Activated T-cell treated with anti-CD3 and anti-CD28 coated beads for 1 hour (primary cell): ENCODE measurements around the gene SDK1.

Experiments
- DNase-seq: peaks from one replicate; pipeline ENCODE4 v3.0.0-alpha.2; 2020; ENCODE audit warnings: low read depth

SDK1 gene

GRCh38 chr7:3787717-3788264, 486.7 kb downstream of the SDK1 start:
- no peak for DNase-seq

DNA sequence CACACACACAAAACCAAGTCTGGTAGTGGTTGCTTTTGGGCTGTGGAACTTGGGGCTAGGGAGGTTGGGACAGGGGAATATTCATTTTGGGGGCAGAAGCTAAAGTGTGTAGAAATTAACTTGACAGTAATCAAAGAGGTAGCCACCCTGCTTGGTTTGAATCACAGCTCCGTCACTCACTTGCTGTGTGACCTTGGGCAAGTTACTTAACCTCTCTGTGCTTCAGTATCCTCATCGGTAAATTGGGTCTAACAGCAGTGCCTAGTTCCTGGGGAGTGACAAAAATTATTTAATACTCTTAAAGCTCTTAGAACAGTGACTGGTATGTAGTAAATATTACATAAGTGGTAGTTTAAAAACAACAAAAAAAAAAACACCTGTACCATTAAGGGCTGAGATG, 489.8 kb downstream of the SDK1 start:
- DNase-seq: no peak

- DNase-seq: no peak
Measured at GRCh38 chr7:3791327-3791726, 490.3 kb downstream of the SDK1 start.

- no peak for DNase-seq
Measured at GRCh38 chr7:3795141-3795540, 494.1 kb downstream of the SDK1 start.

DNA sequence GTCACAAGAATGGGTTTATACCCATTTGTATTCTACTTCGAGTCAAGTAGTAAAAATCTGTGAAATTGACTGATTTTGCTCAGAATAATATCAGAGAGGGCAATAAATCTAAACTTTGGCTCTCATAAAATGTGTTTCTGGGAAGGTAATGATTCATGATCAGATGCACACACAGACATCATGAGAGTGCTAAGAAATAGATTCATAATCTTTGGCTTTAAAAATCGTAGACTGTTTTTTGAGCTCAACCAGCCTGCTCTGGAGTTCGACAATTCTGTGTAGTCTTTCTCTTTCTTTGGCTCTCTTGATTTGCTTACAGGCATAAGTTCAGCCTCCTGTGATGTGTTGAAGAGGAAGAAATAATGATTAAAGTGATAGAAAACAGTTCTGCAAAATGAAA, 494.7 kb downstream of the SDK1 start:
- no peak for DNase-seq

DNA sequence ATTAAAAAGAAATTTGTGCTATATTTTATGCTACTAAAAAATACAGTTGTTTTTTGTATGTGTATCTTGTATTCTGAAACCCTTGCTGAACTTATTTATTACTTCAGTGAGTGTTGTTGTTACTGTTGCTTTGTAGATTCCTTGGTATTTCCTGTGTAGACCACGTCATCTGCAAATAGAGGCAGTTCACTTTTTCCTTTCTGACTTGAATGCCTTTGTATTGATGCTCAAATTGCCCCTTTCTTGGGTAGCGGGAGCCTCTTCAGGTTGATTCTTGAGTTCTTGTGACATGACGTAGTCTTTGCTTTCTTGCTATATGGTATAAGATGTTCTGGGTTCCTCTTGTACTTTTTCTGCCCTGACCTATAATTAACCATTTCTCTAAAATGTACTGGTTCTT, 504.1 kb downstream of the SDK1 start:
- no peak for DNase-seq

GRCh38 chr7:3806516-3806915, 505.5 kb downstream of the SDK1 start:
- no peak for DNase-seq

GRCh38 chr7:3807824-3808223, 506.8 kb downstream of the SDK1 start:
- DNase-seq: no peak

DNA sequence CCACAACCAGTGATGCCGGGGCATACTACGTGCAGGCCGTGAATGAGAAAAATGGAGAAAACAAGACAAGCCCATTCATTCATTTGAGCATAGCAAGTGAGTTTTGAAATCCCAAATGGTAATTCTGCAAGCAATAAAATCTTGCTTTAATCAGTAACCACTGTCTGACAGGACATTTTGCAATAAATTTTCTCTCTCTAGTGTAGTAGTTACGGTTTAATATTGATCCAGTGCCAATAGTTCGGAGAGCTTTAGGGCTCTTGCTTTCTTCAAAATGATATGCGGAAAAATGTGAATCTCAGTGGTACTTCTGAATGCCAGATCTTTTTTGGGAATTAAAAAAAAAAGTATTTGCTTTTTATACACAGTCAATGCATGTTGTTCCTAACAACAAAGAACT, 520.4 kb downstream of the SDK1 start:
- DNase-seq: no peak

DNA sequence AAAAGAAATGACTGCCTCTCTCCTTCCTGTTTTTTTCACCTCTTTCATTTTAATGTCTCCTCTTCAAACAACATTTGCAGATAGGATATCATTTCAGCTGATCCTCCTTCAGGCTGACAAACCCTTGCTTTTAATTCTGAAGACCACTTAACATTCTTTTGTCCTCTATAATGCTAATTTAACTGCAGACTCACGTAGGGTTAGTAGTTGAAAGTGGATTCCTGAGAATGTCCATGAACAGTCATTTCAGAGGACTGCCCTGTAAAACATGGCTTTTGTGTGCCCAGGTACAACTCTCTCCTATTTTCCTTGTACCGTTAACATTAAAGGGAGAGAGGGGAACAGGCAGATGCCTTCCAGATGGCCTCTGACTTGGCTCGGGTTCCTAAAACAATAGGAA, 524.4 kb downstream of the SDK1 start:
- no peak for DNase-seq

GRCh38 chr7:3832199-3832598, 531.1 kb downstream of the SDK1 start:
- no peak for DNase-seq

DNA sequence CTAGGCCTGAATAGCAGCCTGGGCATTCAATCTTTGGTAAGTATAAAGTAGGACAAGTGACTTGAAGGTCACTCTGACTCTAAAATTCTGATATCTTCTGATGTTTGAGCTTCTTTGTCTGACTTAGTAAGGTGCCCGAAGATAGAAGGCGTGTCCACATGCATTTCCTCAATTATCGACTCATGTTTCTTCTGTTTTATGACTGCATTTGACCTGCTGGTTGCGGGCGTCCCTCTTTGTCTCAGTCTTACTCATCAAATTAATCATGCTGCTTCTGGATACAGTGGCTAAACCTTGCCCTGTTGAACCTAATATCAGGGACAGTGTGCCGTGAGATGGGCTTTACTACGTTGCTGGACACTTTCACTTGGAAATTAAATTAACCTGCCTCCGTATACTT, 534.1 kb downstream of the SDK1 start:
- no peak for DNase-seq

DNA sequence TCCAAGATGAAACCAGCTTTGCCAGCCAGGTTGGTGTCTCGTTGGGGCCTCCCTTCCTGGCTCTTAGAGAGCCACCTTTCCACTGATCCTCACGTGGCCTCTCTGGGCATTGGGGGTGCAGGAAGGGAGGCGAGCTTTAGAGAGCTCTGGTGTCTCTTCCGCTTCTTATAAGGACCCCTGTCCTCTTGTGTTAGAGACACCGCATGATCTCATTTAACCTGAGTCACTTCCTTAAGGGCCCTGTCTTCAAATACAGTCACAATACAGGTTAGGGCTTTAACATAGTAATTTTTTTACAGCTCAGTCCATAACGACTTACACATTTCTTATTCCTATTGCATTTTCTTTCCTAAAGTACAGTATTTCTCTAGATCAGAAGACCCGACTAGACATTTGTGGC, 535.8 kb downstream of the SDK1 start:
- DNase-seq: no peak

GRCh38 chr7:3844540-3845151, 543.6 kb downstream of the SDK1 start:
- DNase-seq: no peak

- DNase-seq: no peak
Measured at GRCh38 chr7:3846738-3847137, 545.7 kb downstream of the SDK1 start.

GRCh38 chr7:3847336-3847735, 546.3 kb downstream of the SDK1 start:
- no peak for DNase-seq

DNA sequence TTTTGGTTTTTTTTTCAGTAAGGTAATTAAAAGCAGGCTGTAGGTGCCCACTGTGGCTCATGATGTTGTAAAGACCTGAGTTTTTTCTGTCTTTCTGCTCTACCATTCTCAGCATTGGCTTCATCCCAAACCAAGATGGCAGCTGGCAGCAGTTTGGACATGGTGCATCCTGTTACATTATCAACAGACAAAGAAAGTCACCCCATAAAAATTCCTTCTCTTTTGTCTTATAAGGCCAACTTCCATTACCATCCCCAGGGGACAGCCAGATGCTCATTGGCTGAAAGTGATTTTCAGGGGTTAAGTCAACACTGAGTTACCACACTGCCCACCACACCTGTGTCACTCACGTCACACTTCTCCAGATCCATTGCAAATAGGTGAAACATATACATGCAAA, 558.4 kb downstream of the SDK1 start:
- DNase-seq: no peak

GRCh38 chr7:3860932-3861331, 559.9 kb downstream of the SDK1 start:
- no peak for DNase-seq

DNA sequence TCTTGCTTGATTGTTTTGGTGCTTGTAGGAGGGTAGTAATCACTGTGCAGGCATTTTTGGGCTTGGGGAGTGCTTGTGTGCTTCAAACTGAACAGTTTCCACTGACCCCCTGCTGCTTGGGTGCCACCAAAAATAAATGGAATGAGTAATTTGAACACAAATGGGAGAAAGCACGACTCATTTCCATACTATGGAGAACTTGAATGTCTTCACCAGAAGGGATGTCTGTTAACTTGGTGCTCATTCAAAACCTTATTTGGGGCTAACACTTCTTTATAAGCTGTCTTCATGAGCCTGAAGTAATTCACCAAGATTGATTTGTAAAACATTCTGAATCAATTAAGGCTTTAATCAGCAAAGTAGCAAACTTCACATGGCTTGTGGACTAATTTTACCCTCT, 560.3 kb downstream of the SDK1 start:
- DNase-seq: no peak

- no peak for DNase-seq
Measured at GRCh38 chr7:3861941-3862340, 560.9 kb downstream of the SDK1 start.

DNA sequence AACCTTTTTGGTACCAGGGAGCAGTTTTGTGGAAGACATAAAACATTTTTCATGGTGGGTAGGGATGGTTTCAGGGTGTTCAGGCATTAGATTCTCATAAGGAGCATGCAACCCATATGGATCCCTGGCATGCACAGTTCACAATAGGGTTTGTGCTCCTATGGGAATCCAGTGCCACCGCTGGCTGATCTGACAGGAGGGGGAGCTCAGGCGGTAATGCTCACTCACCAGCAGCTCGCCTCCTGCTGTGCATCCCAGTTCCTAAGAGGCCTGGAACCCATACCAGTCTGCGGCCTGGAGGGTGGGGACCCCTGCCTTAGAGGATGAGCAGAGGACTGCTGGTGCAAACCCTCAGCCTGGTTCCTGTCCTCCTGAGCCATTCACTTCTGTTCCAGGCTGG, 561.7 kb downstream of the SDK1 start:
- no peak for DNase-seq

DNA sequence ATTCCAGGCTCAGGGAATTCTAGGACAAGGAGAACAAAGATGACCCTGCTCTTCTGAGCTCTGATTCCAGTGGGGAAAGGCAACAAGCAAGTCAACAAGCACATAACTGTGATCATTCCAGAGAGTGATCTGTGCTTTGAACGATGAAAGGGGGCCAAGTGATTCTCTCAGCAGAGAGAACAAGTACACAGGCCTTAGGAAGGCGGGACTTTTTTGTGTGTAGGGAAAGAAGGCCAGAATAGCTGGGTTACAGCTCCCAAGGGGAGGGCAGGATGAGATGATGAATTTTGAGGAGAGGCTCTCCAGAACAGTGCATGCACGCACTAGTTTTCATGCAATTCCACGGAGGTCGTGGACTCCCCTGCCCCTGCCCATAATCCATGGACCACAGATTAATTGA, 565.2 kb downstream of the SDK1 start:
- no peak for DNase-seq

- no peak for DNase-seq
Measured at GRCh38 chr7:3867863-3868262, 566.8 kb downstream of the SDK1 start.

- DNase-seq: no peak
Measured at GRCh38 chr7:3879355-3880075, 578.5 kb downstream of the SDK1 start.
